ENCODE results near the gene MRTFA.
"Not testable (repeated sequence)": the region's sequence is repeated elsewhere in the genome, so short reads cannot be mapped to it uniquely, and the experiment has no call there.

MRTFA gene

DNA sequence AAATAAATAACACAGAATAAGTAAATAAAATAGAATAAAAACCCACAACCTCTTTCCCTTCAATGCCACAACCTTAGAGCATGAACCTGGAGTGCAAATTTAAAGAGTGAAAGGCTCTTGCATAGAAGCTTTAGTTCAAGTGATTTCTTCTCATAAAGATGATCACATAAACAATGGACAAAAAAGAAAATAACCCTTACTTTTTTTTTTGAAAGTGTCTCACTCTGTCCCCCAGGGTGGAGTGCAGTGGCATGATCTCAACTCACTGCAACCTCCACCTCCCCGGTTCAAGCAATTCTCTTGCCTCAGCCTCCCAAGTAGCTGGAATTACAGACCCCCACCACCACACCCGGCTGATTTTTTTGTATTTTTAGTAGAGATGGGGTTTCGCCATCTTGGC lies 10.7 kb downstream of the MRTFA start:
- DNase-seq: not testable (repeated sequence)

GRCh38 chr22:40625281-40625680 lies 11.2 kb downstream of the MRTFA start:
- not testable (repeated sequence) for DNase-seq

DNA sequence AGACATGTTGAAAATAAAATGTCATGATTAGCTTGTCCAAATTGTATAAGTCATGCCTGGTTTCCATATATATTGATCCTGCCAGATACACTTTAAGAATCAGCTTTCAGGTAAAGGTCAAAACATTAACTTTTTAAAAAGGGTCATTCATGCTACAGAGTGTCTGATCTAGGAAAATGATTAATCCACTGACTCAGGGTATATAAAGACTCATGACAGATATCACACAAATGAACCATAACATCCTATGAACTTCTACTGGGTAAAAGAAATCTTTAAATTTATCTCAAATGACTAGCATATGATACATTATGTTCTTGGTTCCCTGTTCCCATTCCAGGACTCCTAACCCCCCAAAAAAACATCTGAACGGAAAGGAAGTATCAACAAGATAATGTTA lies 11.7 kb downstream of the MRTFA start:
- no peak for DNase-seq

- no peak for DNase-seq
These were observed 15.0 kb downstream of the MRTFA start for GRCh38 chr22:40621309-40622151.

- DNase-seq: no peak
These were observed 16.0 kb downstream of the MRTFA start for GRCh38 chr22:40620464-40621046.

DNA sequence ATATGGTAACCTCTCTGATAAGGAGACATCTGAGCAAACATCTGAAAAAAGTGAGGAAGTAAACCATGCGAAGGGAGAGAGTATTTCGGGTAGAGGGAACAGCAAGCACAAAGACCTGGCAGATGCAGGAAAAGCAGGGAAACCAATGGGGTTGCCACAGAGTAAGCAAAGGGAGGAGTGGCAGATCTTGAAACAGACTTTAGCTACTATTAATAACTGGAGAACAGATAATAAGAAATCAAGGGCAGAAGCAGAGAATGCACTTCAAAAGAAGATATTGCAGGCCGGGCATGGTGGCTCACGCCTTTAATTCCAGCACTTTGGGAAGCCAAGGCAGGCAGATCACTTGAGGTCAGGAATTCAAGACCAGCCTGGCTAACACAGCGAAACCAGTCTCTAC lies 18.1 kb downstream of the MRTFA start:
- DNase-seq: no peak

DNA sequence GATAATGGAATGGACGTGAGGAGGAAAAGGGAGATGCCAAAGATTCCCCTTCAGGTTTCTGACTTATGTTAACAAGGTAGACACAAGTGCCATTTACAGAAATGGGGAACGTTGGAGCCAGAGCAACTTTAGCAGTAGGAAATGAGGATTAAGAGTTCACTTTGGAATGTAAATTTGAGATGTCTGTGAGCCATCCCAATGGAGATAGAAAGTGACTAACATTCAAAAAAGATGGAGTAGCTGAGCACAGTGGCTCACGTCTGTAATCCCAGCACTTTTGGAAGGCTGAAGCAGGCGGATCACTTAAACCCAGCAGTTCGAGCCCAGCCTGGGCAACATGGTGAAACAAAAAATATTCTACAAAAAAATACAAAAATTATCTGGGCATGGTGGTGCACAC lies 19.9 kb downstream of the MRTFA start:
- DNase-seq: no peak

GRCh38 chr22:40613067-40613466 lies 23.5 kb downstream of the MRTFA start:
- no peak for DNase-seq

DNA sequence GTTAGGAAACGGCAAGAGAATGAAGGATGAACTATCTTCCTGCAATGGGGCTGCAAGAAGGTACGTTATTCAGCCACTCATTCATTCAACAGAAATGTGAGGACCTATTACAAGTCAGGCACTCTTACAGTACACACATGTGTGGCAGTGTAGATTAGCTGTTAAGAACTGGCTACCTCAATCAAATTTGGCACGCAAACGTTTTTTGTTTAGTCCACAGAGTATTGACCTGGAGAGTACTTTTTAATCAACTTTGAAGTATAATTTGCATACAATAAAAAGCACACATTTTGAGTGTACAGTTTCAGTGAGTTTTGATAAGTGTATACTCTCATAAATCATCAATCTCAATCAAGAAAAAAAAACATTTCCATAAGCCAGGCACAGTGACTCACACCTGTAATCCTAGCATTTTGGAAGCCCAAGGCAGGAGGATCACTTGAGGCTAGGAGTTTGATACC lies 24.2 kb downstream of the MRTFA start:
- DNase-seq: peak; percentile 66

GRCh38 chr22:40611606-40612005 lies 24.9 kb downstream of the MRTFA start:
- DNase-seq: no peak

DNA sequence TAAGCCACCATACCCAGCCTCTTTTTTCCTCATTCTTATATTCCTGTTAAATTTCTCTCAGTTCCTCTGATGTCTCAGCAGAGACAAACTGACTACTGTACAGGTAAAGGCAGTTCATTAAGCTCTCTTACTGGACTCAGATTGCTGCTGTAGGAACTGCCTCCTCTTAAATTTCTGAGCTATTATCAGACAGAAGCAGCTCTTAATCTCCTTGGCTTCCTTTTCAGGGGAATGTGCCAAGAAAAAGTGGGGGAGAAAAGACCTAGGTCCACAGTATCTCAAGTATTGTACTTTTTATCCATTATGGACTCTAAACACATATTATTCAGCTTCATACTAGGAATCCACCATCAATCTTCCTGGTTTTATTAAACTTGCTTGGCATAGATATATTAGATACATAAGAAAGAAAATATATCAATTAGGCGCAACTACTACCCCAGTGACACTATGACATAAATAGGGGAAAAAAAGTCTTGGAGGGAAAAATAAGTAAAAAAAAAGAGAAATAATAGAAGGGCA lies 26.1 kb downstream of the MRTFA start:
- DNase-seq: peak; percentile 73

DNA sequence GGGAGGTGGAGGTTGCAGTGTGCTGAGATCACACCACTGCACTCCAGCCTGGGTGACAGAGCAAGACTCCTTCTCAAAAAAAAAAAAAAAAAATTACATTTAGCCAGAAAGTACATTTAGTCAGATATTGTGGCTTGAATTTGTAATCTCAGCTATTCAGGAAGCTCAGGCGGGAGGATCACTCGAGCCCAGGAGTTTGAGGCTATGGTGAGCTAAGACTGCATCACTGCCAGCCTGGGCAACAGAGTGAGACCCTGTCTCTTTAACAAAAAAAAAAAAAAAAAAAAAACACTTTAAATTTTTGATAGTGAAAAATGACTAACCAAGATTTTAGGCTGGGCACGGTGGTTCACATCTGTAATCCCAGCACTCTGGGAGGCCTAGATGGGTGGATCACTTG lies 27.3 kb downstream of the MRTFA start:
- no peak for DNase-seq

DNA sequence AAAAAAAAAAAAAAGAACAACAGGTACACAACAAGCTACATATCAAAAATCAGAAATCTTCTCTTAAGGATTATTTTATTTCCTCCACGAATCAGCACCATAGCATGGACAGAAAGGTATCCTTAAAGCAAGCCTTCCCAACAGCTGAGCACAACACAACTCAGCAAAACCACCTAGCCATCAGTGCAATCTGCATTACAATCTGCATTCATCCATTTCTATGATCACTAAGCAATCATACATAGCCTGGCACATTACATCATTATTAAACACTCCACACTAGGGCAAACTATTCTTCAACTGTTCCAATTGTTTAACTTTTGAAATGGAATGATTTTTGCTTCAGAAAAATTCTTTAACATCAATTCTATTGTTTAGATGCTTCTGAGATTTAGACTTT lies 29.0 kb downstream of the MRTFA start:
- DNase-seq: no peak

GRCh38 chr22:40606306-40606705 lies 30.2 kb downstream of the MRTFA start:
- peak; percentile 25 for DNase-seq

GRCh38 chr22:40605761-40606160 lies 30.8 kb downstream of the MRTFA start:
- no peak for DNase-seq

DNA sequence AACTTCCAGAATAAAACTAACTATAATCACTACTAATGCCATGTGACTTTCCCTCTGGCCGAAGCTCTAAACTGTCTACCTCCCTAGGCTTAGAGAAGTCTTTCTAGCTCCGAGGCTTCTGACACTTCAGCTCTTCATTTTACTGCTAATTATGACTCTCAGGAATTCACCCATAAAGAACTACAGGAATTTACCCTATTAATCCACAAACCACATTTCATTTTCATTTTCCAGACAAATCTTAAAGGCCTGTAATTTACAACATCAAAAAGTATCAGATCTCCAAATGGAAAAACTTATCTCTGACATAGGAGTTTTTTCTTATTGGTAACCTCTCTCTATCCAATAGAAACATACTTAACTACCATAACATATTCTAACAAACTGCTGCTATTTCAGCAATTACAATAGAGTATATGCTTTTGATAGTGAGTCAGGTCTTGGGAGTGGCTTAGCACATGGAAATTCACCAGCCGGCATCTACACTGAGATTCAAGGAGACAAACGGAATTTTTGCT lies 33.4 kb downstream of the MRTFA start:
- DNase-seq: no peak

DNA sequence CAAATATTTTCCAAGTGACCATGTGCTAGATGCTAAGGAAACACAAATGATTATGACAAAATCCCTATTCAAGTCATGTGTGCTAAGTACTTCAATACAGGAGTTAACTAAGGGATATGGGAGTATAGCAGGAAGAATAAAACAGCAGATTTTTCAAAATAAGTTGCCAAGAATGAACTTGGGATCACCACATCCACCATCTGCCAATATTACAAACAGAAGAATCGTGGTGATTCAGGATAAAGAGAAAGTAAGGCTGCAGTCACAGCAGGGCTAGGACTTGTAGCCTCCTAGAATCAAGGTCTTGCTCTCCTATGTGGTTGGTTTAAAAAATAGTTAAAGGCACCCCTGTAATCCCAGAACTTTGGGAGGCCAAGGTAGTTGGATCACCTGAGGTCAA lies 34.3 kb downstream of the MRTFA start:
- DNase-seq: no peak

DNA sequence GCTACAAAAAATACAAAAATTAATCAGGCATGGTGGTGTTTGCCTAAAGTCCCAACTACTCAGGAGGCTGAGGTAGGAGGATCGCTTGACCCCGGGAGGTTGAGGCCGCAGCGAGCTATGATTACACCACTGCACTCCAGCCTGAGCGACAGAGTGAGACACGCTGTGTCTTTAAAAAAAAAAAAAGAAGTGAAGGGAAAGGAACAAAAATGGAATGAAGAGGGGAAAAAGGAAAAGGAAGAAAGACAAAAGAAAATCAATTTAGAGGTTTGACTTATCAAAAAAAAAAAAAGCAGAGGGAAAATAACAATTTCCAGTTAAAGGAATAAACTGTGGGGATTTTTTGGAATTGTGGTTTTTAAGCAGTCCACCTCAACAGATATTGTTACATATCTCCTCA lies 36.8 kb downstream of the MRTFA start:
- DNase-seq: no peak

- not testable (repeated sequence) for DNase-seq
These were observed 37.8 kb downstream of the MRTFA start for GRCh38 chr22:40598712-40599111.

DNA sequence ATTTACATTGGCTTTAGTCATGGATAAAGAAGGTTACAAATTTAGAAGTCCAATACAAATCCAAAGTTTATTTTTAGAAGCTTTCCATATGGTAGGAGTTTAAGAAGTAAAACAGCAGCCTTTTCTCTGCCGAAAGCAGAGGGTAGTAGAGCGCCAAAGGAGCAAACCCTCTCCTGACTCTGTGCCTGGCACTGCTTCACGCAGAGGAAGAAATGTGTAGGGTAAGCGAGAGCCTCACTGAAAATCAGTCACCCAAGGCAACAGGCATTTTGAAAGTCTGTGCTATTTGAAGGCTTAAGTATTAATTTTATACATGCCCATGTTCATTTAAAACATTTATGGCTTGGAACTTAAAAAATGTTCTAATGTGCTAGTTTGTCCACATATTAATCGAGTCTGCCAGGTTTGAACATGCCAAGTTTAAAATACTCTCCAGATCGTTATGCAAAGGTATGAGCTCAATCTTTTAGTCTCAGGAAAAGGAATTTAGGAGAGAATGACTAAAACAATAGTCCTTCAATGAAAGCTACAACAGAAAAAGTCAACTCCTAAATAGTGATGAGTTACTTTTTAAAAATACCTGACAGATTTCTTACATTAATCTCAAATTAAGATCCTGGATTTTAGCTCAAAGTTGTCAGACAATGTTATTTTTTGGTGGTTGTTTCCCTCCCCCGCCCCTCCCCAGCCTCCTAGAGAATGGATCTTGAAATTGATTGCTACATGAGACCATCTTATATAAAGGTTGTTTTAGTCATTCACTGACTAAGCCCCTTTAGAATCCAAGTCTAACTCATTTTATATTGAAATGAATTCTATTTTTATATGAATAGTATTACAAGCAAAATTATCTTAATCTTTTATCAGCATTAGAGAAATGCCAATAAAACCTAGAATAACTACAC lies 38.7 kb downstream of the MRTFA start:
- no peak for DNase-seq

GRCh38 chr22:40595497-40596234 lies 40.9 kb downstream of the MRTFA start:
- no peak for DNase-seq

DNA sequence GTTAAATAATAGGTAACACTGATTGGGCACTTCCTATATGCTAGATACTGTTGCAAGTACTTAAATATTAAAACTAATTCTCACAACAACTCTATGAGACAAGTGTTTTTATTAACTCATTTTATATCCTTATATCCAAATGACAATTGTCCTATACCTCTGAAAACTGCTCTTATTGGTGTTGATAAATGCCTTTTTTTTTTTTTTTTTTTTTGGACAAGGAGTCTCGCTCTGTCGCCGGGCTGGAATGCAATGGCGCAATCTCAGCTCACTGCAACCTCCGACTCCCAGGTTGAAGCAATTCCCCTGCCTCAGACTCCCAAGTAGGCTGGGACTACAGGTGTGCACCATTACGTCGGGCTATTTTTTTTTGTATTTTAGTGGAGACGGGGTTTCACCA lies 41.6 kb downstream of the MRTFA start:
- DNase-seq: no peak

Measured in hematopoietic multipotent progenitor cell treated with erythropoietin and hydrocortisone succinate and interleukin-3 and kit ligand, for 6 days (in vitro differentiated cells).